AG04450 (cell line): ENCODE measurements around the gene PXK. TPM values are rescaled to one million over a fixed set of nuclear protein-coding genes. Genes with fewer than 3 reads are reported as not detected.

Experiments used
- CTCF ChIA-PET: fragments of 300-600, 350-600 bp; formaldehyde crosslinking; extraction: SDS; loops from one replicate; lab custom pipeline; 2022; ENCODE audit warnings: antibody characterized with exemption, inconsistent platforms; lab: Charles Lee
- POLR2A ChIA-PET: fragments of 350-600 bp; formaldehyde crosslinking; extraction: SDS; loops from one replicate; lab custom pipeline; 2021; ENCODE audit warnings: antibody characterized with exemption, inconsistent platforms; lab: Yijun Ruan, JAX
- DNase-seq: peaks from one replicate; pipeline ENCODE4 v3.0.0-alpha.2; 2011; ENCODE audit warnings: low read depth, low spot score
- H3K27ac ChIP-seq: one replicate; pipeline ENCODE4 v1.5.1; 2012; ENCODE audit warnings: low read depth, low read length, control low read depth
- H3K27me3 ChIP-seq: one replicate; pipeline ENCODE4 v1.6.0; 2012; ENCODE audit warnings: low read length; ENCODE audit not compliant: control insufficient read depth, insufficient read depth
- H3K4me3 ChIP-seq: 2 replicates; pipeline ENCODE4 v1.5.1; 2011; ENCODE audit warnings: mild to moderate bottlenecking, low read depth, low read length, control low read depth
- H3K9me3 ChIP-seq: 2 replicates; pipeline ENCODE4 v1.5.1; 2012; ENCODE audit warnings: low read length; ENCODE audit not compliant: control insufficient read depth, insufficient read depth
- CTCF ChIP-seq: IDR thresholded peaks from 2 replicates; pipeline ENCODE4 v1.5.1; 2011; ENCODE audit warnings: low read depth, low read length, control low read depth, inconsistent platforms
- polyA plus RNA-seq: library from polyadenylated mRNA; depleted of rRNA; stranded (reverse); fragments of >200 nt; gene quantifications from 2 replicates; pipeline ENCODE4 v1.2.3, GENCODE V29; 2011

The PXK gene
- polyA plus RNA-seq, 1 experiment = 70.3 TPM

- no peak overlapping the region for H3K27ac ChIP-seq
- ChIA-PET POLR2A (no interaction called here), CTCF (interaction anchor here (0.7 to 1.5 kb wide), 2 partner anchors 48 to 61 kb away, joined by 3 to 4 read pairs; no protein-coding TSS in a partner anchor)
- no peak for DNase-seq
- H3K9me3 ChIP-seq = no peaks in the 10 kb centered on the region
- no peak for TF ChIP-seq CTCF
- H3K27me3 ChIP-seq = no peaks in the 10 kb centered on the region
- H3K4me3 ChIP-seq = no peak overlapping the region
Observed at GRCh38 chr3:58469096-58469495, 136.4 kb downstream of the PXK start.

- no peak for TF ChIP-seq CTCF
- peak overlapping the region; percentile 75 for H3K27ac ChIP-seq
- no peaks in the 10 kb centered on the region for H3K9me3 ChIP-seq
- H3K4me3 ChIP-seq = no peak overlapping the region
- DNase-seq = no peak
- H3K27me3 ChIP-seq = no peaks in the 10 kb centered on the region
- ChIA-PET CTCF (interaction anchor here (2.0 to 2.4 kb wide), 2 partner anchors 21 to 61 kb away, joined by 4 to 12 read pairs; partner anchors contain the start of gene KCTD6), POLR2A (no interaction called here)
Observed at GRCh38 chr3:58470363-58471024, 137.8 kb downstream of the PXK start.

GRCh38 chr3:58471025-58471887, 138.6 kb downstream of the PXK start:
- no peaks in the 10 kb centered on the region for H3K27me3 ChIP-seq
- peak overlapping the region; percentile 75 for H3K27ac ChIP-seq
- POLR2A ChIA-PET = no interaction called here
- H3K9me3 ChIP-seq = no peaks in the 10 kb centered on the region
- peak; percentile 33 for DNase-seq
- no peak overlapping the region for H3K4me3 ChIP-seq
- no peak for TF ChIP-seq CTCF
- CTCF ChIA-PET = interaction anchor here (0.6 to 2.4 kb wide), 4 partner anchors 8 to 97 kb away, joined by 4 to 14 read pairs (median 8); partner anchors contain the start of gene KCTD6

- Histone ChIP-seq H3K4me3 (no peak overlapping the region), H3K9me3 (no peaks in the 10 kb centered on the region), H3K27ac (no peak overlapping the region), H3K27me3 (no peaks in the 10 kb centered on the region)
- ChIA-PET POLR2A (no interaction called here), CTCF (interaction anchor here (0.6 to 2.3 kb wide), 2 partner anchors 10 to 903 kb away, joined by 10 to 14 read pairs; no protein-coding TSS in a partner anchor)
- DNase-seq = no peak
- no peak for TF ChIP-seq CTCF
Observed at GRCh38 chr3:58473275-58473674, 140.6 kb downstream of the PXK start.
